HCT116 (cell line): ENCODE data around the gene SLC47A1. TPM values are rescaled to one million over a fixed set of nuclear protein-coding genes. Genes with fewer than 3 reads are reported as not detected.

Experiments
- ATAC-seq: fragments of 200-7000 bp; cut with Tn5 transposase; 2 replicates; pipeline ENCODE4 v1.9.1; 2020; ENCODE audit warnings: mild to moderate bottlenecking, moderate library complexity
- Bru-seq: library from RNA; stranded (reverse); fragments of 400-500 nt; gene quantifications from one replicate; lab custom pipeline; 2021; lab: Mats Ljungman, UMichigan
- BruChase-seq, 2 experiments: library from RNA; stranded (reverse); fragments of 400-500 nt; gene quantifications; one replicate each; lab custom pipeline; 2021; lab: Mats Ljungman, UMichigan
- BruUV-seq: library from RNA; stranded (reverse); fragments of 400-500 nt; replicated peaks from 2 replicates; lab custom pipeline; 2021; lab: Mats Ljungman, UMichigan
- CTCF ChIA-PET: fragments of 300-600 bp; sonication (Branson Sonifier 250); formaldehyde crosslinking; loops from one replicate; lab custom pipeline; 2021; ENCODE audit warnings: antibody characterized with exemption; lab: Charles Lee
- POLR2A ChIA-PET: fragments of 300-600, 350-600 bp; sonication (Branson Sonifier 250); formaldehyde crosslinking; loops from one replicate; lab custom pipeline; 2021; ENCODE audit warnings: antibody characterized with exemption; lab: Charles Lee
- RAD21 ChIA-PET, 2 experiments: fragments of 300-600 bp; sonication (Branson Sonifier 250); formaldehyde crosslinking; loops; one replicate each; lab custom pipeline; 2023; ENCODE audit warnings: low total read pairs in 2 of 2; ENCODE audit not compliant: uncharacterized antibody in 2 of 2, unreplicated experiment in 2 of 2, low non-redundant PET in 1 of 2; lab: Charles Lee
- DNase-seq: peaks from one replicate; pipeline ENCODE4 v3.0.0-alpha.2; 2010; ENCODE audit warnings: low read depth, low spot score
- H2AFZ ChIP-seq: fragments of 200-600 bp; shearing (Covaris generic), sonication (generic); 2 replicates; pipeline ENCODE4 v1.6.1; 2017; ENCODE audit warnings: low read depth, mixed run types, mixed read lengths, antibody characterized with exemption, low read length; ENCODE audit not compliant: poor library complexity, severe bottlenecking
- H3K27ac ChIP-seq: 2 replicates; pipeline ENCODE4 v1.5.1; 2012; ENCODE audit warnings: low read depth, low read length
- H3K27me3 ChIP-seq: fragments of 200-600 bp; sonication (generic); 2 replicates; pipeline ENCODE4 v1.6.1; 2016; ENCODE audit warnings: mixed run types, low read length, mixed read lengths; ENCODE audit not compliant: insufficient read depth
- H3K36me3 ChIP-seq, 2 experiments: fragments of 200-500 bp in 1 of 2; fragments of 200-600 bp in 1 of 2; sonication (Bioruptor generic) in 1 of 2; sonication (generic) in 1 of 2; 2 replicates each; pipeline versions ENCODE4 v1.5.1 to v1.6.1; 2014 to 2016; ENCODE audit warnings: low read length in 2 of 2, inconsistent platforms in 1 of 2, mixed read lengths in 1 of 2, mixed run types in 1 of 2; ENCODE audit not compliant: insufficient read depth in 2 of 2, control insufficient read depth in 1 of 2
- H3K4me1 ChIP-seq, 2 experiments: fragments of 200-600 bp in 1 of 2; sonication (generic) in 1 of 2; 2 replicates each; pipeline versions ENCODE4 v1.5.1 to v1.6.1; 2012 to 2017; ENCODE audit warnings: low read length in 2 of 2, inconsistent platforms in 1 of 2, mild to moderate bottlenecking in 1 of 2, mixed read lengths in 1 of 2, mixed run types in 1 of 2, moderate library complexity in 1 of 2; ENCODE audit not compliant: insufficient read depth in 2 of 2, control insufficient read depth in 1 of 2
- H3K4me2 ChIP-seq: fragments of 200-600 bp; sonication (generic); 2 replicates; pipeline ENCODE4 v1.6.1; 2017; ENCODE audit warnings: mixed run types, low read length, mixed read lengths
- H3K4me3 ChIP-seq, 2 experiments: fragments of 200-600 bp in 1 of 2; sonication (generic) in 1 of 2; replicated peaks in 1 of 2; 2 replicates each; pipeline ENCODE4 v1.5.1; 2011 to 2016; ENCODE audit warnings: low read length in 2 of 2, control low read depth in 1 of 2, low read depth in 1 of 2, mild to moderate bottlenecking in 1 of 2, mixed read lengths in 1 of 2, mixed run types in 1 of 2
- H3K79me2 ChIP-seq: fragments of 200-600 bp; sonication (generic); 2 replicates; pipeline ENCODE4 v1.6.1; 2017; ENCODE audit warnings: mild to moderate bottlenecking, mixed run types, low read length, moderate library complexity, mixed read lengths; ENCODE audit not compliant: insufficient read depth
- H3K9ac ChIP-seq: fragments of 200-600 bp; sonication (generic); 2 replicates; pipeline ENCODE4 v1.6.1; 2016; ENCODE audit warnings: low read length, mixed read lengths
- H3K9me2 ChIP-seq: fragments of 200-600 bp; sonication (generic), shearing (Covaris generic); 2 replicates; pipeline ENCODE4 v1.6.1; 2017; ENCODE audit warnings: mixed run types, mild to moderate bottlenecking, moderate library complexity; ENCODE audit not compliant: insufficient read depth
- H3K9me3 ChIP-seq, 2 experiments: fragments of 200-500 bp in 1 of 2; fragments of 200-600 bp in 1 of 2; sonication (Bioruptor generic) in 1 of 2; sonication (generic) in 1 of 2; 2 replicates each; pipeline ENCODE4 v1.6.1; 2014 to 2017; ENCODE audit warnings: low read length in 2 of 2, mixed read lengths in 2 of 2, inconsistent platforms in 1 of 2, low read depth in 1 of 2, mild to moderate bottlenecking in 1 of 2, mixed run types in 1 of 2, moderate library complexity in 1 of 2; ENCODE audit not compliant: control insufficient read depth in 1 of 2, insufficient read depth in 1 of 2
- H4K20me1 ChIP-seq: fragments of 200-600 bp; sonication (generic), shearing (Covaris generic); 2 replicates; pipeline ENCODE4 v1.6.1; 2017; ENCODE audit warnings: mixed run types, mild to moderate bottlenecking, moderate library complexity; ENCODE audit not compliant: insufficient read depth
- ATF3 ChIP-seq: IDR thresholded peaks from 2 replicates; pipeline ENCODE4 v1.6.1; 2012
- CBX3 ChIP-seq: IDR thresholded peaks from 2 replicates; pipeline ENCODE4 v1.6.1; 2012; ENCODE audit warnings: low read depth
- CTCF ChIP-seq, 3 experiments: fragments of 200-600 bp in 1 of 3; sonication (generic) in 1 of 3; IDR thresholded peaks in 2 of 3; conservative IDR thresholded peaks in 1 of 3; 2 replicates each; pipeline ENCODE4 v1.5.1; 2012 to 2017; ENCODE audit warnings: low read depth in 2 of 3, low read length in 2 of 3, antibody characterized with exemption in 1 of 3, borderline replicate concordance in 1 of 3, control low read depth in 1 of 3, mild to moderate bottlenecking in 1 of 3, mixed read lengths in 1 of 3, mixed run types in 1 of 3, moderate library complexity in 1 of 3; ENCODE audit not compliant: insufficient read depth in 1 of 3
- EGR1 ChIP-seq: IDR thresholded peaks from 2 replicates; pipeline ENCODE4 v1.6.1; 2012; ENCODE audit warnings: low read depth
- ELF1 ChIP-seq: IDR thresholded peaks from 2 replicates; pipeline ENCODE4 v1.6.1; 2012; ENCODE audit warnings: low read depth, borderline replicate concordance
- EZH2 ChIP-seq: fragments of 200-600 bp; sonication (generic); IDR thresholded peaks from 2 replicates; pipeline ENCODE4 v1.6.1; 2017; ENCODE audit warnings: antibody characterized with exemption, mixed run types
- EZH2phosphoT487 ChIP-seq: fragments of 200-600 bp; IDR thresholded peaks from 2 replicates; pipeline ENCODE4 v1.6.1; 2018; ENCODE audit warnings: antibody characterized with exemption, borderline replicate concordance
- FOSL1 ChIP-seq: IDR thresholded peaks from 2 replicates; pipeline ENCODE4 v1.6.1; 2012; ENCODE audit warnings: low read depth
- JUND ChIP-seq: IDR thresholded peaks from 2 replicates; pipeline ENCODE4 v1.6.1; 2012
- POLR2A ChIP-seq: IDR thresholded peaks from 2 replicates; pipeline ENCODE4 v1.7.0; 2011; ENCODE audit warnings: borderline replicate concordance; ENCODE audit not compliant: insufficient read depth, insufficient read length; ENCODE audit errors: extremely low read depth
- POLR2AphosphoS5 ChIP-seq: IDR thresholded peaks from 2 replicates; pipeline ENCODE4 v1.6.1; 2011; ENCODE audit warnings: mild to moderate bottlenecking, low read depth, low read length, moderate library complexity
- RAD21 ChIP-seq: IDR thresholded peaks from 2 replicates; pipeline ENCODE4 v1.6.1; 2012; ENCODE audit warnings: low read depth, mild to moderate bottlenecking
- SIN3A ChIP-seq: IDR thresholded peaks from 2 replicates; pipeline ENCODE4 v1.6.1; 2012; ENCODE audit warnings: low read depth
- SP1 ChIP-seq: IDR thresholded peaks from 2 replicates; pipeline ENCODE4 v1.6.1; 2012; ENCODE audit warnings: low read depth
- TCF7L2 ChIP-seq: IDR thresholded peaks from 2 replicates; pipeline ENCODE4 v1.7.0; 2011; ENCODE audit warnings: borderline replicate concordance, inconsistent platforms; ENCODE audit not compliant: insufficient read depth, insufficient read length; ENCODE audit errors: extremely low read depth
- ZNF274 ChIP-seq: fragments of 200-500 bp; sonication (Bioruptor generic); IDR thresholded peaks from 2 replicates; pipeline ENCODE4 v1.6.1; 2014; ENCODE audit warnings: mild to moderate bottlenecking, low read depth, low read length, inconsistent platforms
- intact Hi-C: fragments of 100-400 bp; cut with micrococcal nuclease; formaldehyde crosslinking; loops from 2 replicates; pipeline ENCODE4 v1.10.0; 2022
- long read RNA-seq: library from polyadenylated mRNA; unstranded; transcript quantifications from one replicate; pipeline ENCODE4 v2.0.0, GENCODE V29; 2021; ENCODE audit not compliant: unreplicated experiment
- polyA plus RNA-seq: library from polyadenylated mRNA; unstranded; fragments of >200 nt; gene quantifications from 2 replicates; pipeline ENCODE4 v1.2.1, GENCODE V29; 2012; ENCODE audit warnings: missing spikeins
- total RNA-seq: library from RNA; stranded (reverse); gene quantifications from one replicate; pipeline ENCODE4 v1.2.1, GENCODE V29; 2021; ENCODE audit not compliant: unreplicated experiment

Gene SLC47A1
- total RNA-seq, result 0.17 TPM
- polyA plus RNA-seq, result 0.13 and 0.86 TPM in 2 replicates
- Bru-seq, nascent RNA, result not detected
- BruChase-seq, experiment 1, labeled RNA remaining after a 6-hour chase, result percentile 4 among the genes with signal in this experiment
- BruChase-seq, experiment 2, labeled RNA remaining after a 2-hour chase, result not detected
- long read RNA-seq, result 0 reads

- Histone ChIP-seq H4K20me1 (no peaks in the 10 kb centered on the region), H3K4me2 (no peak within 1 kb of the TSS), H3K9me3 (no peaks in the 10 kb centered on the region), H3K36me3 (no peaks in the 10 kb centered on the region), H3K27ac (no peak within 1 kb of the TSS), H3K4me3 (no peak within 1 kb of the TSS), H3K4me1 (no peaks in the 10 kb centered on the region), H3K9ac (no peak within 1 kb of the TSS), H3K79me2 (no peaks in the 10 kb centered on the region), H3K9me2 (no peaks in the 10 kb centered on the region), H3K27me3 (no peaks in the 10 kb centered on the region), H2AFZ (no peak within 1 kb of the TSS)
- TF ChIP-seq POLR2A (no peak), CBX3 (no peak), ELF1 (no peak), RAD21 (no peak)
- POLR2A ChIA-PET, result no interaction called here
- ATAC-seq (no peak), DNase-seq (no peak)
- intact Hi-C loops, result no loop called here
- RAD21 ChIA-PET, result no interaction called here
- BruUV-seq, result no TSS peak
- CTCF ChIA-PET, result no interaction called here
Measured at GRCh38 chr17:19533718-19534561, at the start of gene SLC47A1. TSS of gene SLC47A1 (plus strand) at chr17:19533854. CDS start at chr17:19533940, 86 bp downstream.

GRCh38 chr17:19485800-19486340 is 47.8 kb upstream of the SLC47A1 start:
- Histone ChIP-seq H3K9me2 (no peaks in the 10 kb centered on the region), H3K4me1 (no peaks in the 10 kb centered on the region), H3K36me3 (no peaks in the 10 kb centered on the region), H4K20me1 (no peaks in the 10 kb centered on the region), H3K4me2 (no peak overlapping the region), H3K79me2 (no peaks in the 10 kb centered on the region), H2AFZ (no peak overlapping the region), H3K27ac (no peak overlapping the region), H3K9ac (no peak overlapping the region), H3K9me3 (no peaks in the 10 kb centered on the region), H3K27me3 (no peaks in the 10 kb centered on the region), H3K4me3 (no peak overlapping the region)
- intact Hi-C loops, result no loop called here
- BruUV-seq, result no TSS peak
- POLR2A ChIA-PET, result no interaction called here
- DNase-seq (no peak), ATAC-seq (no peak)
- CTCF ChIA-PET, result no interaction called here
- RAD21 ChIA-PET, result no interaction called here
- TF ChIP-seq CBX3 (no peak), JUND (no peak), SIN3A (no peak), TCF7L2 (no peak), FOSL1 (no peak), EZH2phosphoT487 (no peak), SP1 (no peak), ZNF274 (no peak), EZH2 (no peak), ATF3 (no peak), EGR1 (no peak), CTCF (IDR thresholded peaks at IDR 0.05 in 2 of 3, conservative IDR thresholded peaks at IDR 0.05 in 1 of 3; ENCODE audit: borderline replicate concordance in 1 of 3, insufficient read depth in 1 of 3, low read depth in 2 of 3, low read length in 2 of 3) (no peak), POLR2AphosphoS5 (no peak)
